ENCODE measurements around the gene COMMD8.

The COMMD8 gene

GRCh38 chr4:47505147-47505546 is 41.6 kb upstream of the COMMD8 start:
- Histone ChIP-seq H3K9ac (ENCODE audit: low read length) (no peak overlapping the region), H3K4me1 (ENCODE audit: low read length) (peaks cover 13% of the 10 kb centered on the region), H3K4me2 (ENCODE audit: low read depth, low read length) (no peak overlapping the region), H3K27ac (ENCODE audit: low read length) (no peak overlapping the region), H4K20me1 (ENCODE audit: insufficient read depth, low read length) (no peaks in the 10 kb centered on the region), H3K36me3 (replicated peaks; ENCODE audit: insufficient read depth, low read length) (no peaks in the 10 kb centered on the region), H3K9me3 (replicated peaks; ENCODE audit: insufficient read depth, low read length) (no peaks in the 10 kb centered on the region), H3F3A (ENCODE audit: insufficient read depth, low read length) (no peaks in the 10 kb centered on the region), H3K9me2 (replicated peaks; ENCODE audit: insufficient read depth, low read length) (no peaks in the 10 kb centered on the region), H3K4me3 (ENCODE audit: low read length) (no peak overlapping the region), H2AFZ (ENCODE audit: low read length) (no peak overlapping the region), H3K79me2 (ENCODE audit: low read length) (no peaks in the 10 kb centered on the region), H3K27me3 (replicated peaks; ENCODE audit: insufficient read depth, low read length) (no peaks in the 10 kb centered on the region)
- DNase-seq = no peak
- TF ChIP-seq EZH2 (optimal IDR thresholded peaks at IDR 0.05; ENCODE audit: low read depth, low read length) = no peak
- TF ChIP-seq EZH2phosphoT487 (IDR thresholded peaks at IDR 0.05; ENCODE audit: low read length) = no peak
- no peak for TF ChIP-seq CTCF (IDR thresholded peaks at IDR 0.05; ENCODE audit: low read length)

GRCh38 chr4:47500776-47501175 is 37.3 kb upstream of the COMMD8 start:
- Histone ChIP-seq H3K9ac (ENCODE audit: low read length) (no peak overlapping the region), H3F3A (ENCODE audit: insufficient read depth, low read length) (no peaks in the 10 kb centered on the region), H3K36me3 (replicated peaks; ENCODE audit: insufficient read depth, low read length) (no peaks in the 10 kb centered on the region), H3K9me2 (replicated peaks; ENCODE audit: insufficient read depth, low read length) (no peaks in the 10 kb centered on the region), H3K9me3 (replicated peaks; ENCODE audit: insufficient read depth, low read length) (no peaks in the 10 kb centered on the region), H3K27me3 (replicated peaks; ENCODE audit: insufficient read depth, low read length) (no peaks in the 10 kb centered on the region), H2AFZ (ENCODE audit: low read length) (peak overlapping the region; percentile 29; the same call in 1 of the 2 replicates), H3K4me1 (ENCODE audit: low read length) (peaks cover 28% of the 10 kb centered on the region), H3K4me3 (ENCODE audit: low read length) (no peak overlapping the region), H3K79me2 (ENCODE audit: low read length) (no peaks in the 10 kb centered on the region), H3K27ac (ENCODE audit: low read length) (no peak overlapping the region), H4K20me1 (ENCODE audit: insufficient read depth, low read length) (no peaks in the 10 kb centered on the region), H3K4me2 (ENCODE audit: low read depth, low read length) (peak overlapping the region; percentile 59)
- DNase-seq = no peak
- no peak for TF ChIP-seq EZH2phosphoT487 (IDR thresholded peaks at IDR 0.05; ENCODE audit: low read length)
- no peak for TF ChIP-seq EZH2 (optimal IDR thresholded peaks at IDR 0.05; ENCODE audit: low read depth, low read length)
- no peak for TF ChIP-seq CTCF (IDR thresholded peaks at IDR 0.05; ENCODE audit: low read length)

GRCh38 chr4:47499700-47500099 is 36.2 kb upstream of the COMMD8 start:
- Histone ChIP-seq H3K9me3 (replicated peaks; ENCODE audit: insufficient read depth, low read length) (no peaks in the 10 kb centered on the region), H3K27me3 (replicated peaks; ENCODE audit: insufficient read depth, low read length) (no peaks in the 10 kb centered on the region), H3K4me2 (ENCODE audit: low read depth, low read length) (peak overlapping the region; percentile 59), H3K9me2 (replicated peaks; ENCODE audit: insufficient read depth, low read length) (no peaks in the 10 kb centered on the region), H3K4me1 (ENCODE audit: low read length) (peaks cover 28% of the 10 kb centered on the region), H3K27ac (ENCODE audit: low read length) (peak overlapping the region; percentile 33; the same call in 1 of the 2 replicates), H3K4me3 (ENCODE audit: low read length) (peak overlapping the region; percentile 5; the same call in 1 of the 2 replicates), H3F3A (ENCODE audit: insufficient read depth, low read length) (no peaks in the 10 kb centered on the region), H3K79me2 (ENCODE audit: low read length) (no peaks in the 10 kb centered on the region), H2AFZ (ENCODE audit: low read length) (peak overlapping the region; percentile 29), H3K36me3 (replicated peaks; ENCODE audit: insufficient read depth, low read length) (no peaks in the 10 kb centered on the region), H4K20me1 (ENCODE audit: insufficient read depth, low read length) (no peaks in the 10 kb centered on the region), H3K9ac (ENCODE audit: low read length) (no peak overlapping the region)
- DNase-seq = peak; percentile 25
- TF ChIP-seq EZH2phosphoT487 (IDR thresholded peaks at IDR 0.05; ENCODE audit: low read length) = no peak
- no peak for TF ChIP-seq CTCF (IDR thresholded peaks at IDR 0.05; ENCODE audit: low read length)
- no peak for TF ChIP-seq EZH2 (optimal IDR thresholded peaks at IDR 0.05; ENCODE audit: low read depth, low read length)

Data from MM.1S (cell line).